Right ventricle myocardium inferior (tissue), 1 donor: ENCODE measurements around the gene FGD3. TPM values are rescaled to one million over a fixed set of nuclear protein-coding genes. Genes with fewer than 3 reads are reported as not detected.

Experiments
- ATAC-seq: fragments of 200-7000 bp; cut with Tn5 transposase; one replicate; pipeline ENCODE4 v1.9.1; 2020; ENCODE audit warnings: mild to moderate bottlenecking, moderate library complexity
- DNase-seq: peaks from one replicate; pipeline ENCODE4 v3.0.0; 2021; ENCODE audit errors: missing footprints
- intact Hi-C: fragments of 100-400 bp; cut with DNase I; formaldehyde crosslinking; loops from one replicate; pipeline ENCODE4 v1.11.0; 2022
- total RNA-seq: library from RNA; stranded (reverse); fragmentation: NEBNext Ultra II Directional; extraction: Animal tissue kit (Norgen Biotek cat#: 25700); gene quantifications from one replicate; pipeline ENCODE4 v1.2.1, GENCODE V29; 2021
- donor health status: DM: no; HTN: yes; CAD: no; lungs with severe emphysema.

Gene FGD3
- total RNA-seq, 1 donor from 2014 or later, result 3.0 TPM

DNA sequence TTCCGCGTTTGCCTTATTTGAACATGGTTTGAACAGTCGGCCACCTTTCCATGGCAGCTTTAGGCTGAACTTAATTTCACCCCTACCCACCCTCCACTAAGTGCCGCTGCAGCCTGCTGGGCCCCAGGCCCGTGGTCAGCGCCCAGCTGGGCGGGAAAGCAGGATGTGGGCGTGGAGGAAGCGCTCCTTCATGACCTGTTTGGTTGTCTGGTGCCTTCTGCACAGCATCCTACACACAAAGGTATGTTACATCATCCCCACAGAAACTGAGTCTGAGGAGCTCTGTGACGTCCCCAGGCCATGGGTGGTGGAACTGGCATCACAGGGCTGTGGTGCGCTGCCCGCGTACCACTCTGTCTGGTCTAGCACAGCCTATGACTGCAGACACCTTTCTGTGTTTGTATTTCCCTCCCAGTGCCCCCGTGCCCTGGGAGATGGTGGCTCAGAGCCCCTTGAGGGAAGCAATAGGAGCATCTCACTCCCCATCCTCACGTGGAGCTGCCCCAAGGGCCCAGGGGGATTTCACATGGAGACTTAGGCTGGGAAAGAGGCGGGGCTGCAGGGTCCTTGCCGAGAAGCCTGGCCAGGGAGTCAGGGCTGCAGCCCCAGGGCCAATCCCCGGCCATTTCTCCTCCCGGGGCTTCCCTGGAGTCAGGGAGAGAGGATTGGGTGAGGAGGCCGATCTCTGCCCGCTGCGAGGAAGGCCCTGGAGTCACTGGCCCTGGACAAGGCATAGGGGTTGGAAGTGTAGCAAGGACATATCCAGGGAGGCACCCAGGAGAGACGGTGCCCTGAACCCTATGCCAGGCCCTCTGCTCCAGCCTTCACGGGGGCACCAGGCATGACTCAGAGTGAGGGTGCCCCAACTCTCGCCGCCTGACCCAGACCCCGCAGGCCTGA is 73.7 kb downstream of the FGD3 start:
- intact Hi-C loops, result no loop called here
- DNase-seq, result no peak
- ATAC-seq, result no peak

DNA sequence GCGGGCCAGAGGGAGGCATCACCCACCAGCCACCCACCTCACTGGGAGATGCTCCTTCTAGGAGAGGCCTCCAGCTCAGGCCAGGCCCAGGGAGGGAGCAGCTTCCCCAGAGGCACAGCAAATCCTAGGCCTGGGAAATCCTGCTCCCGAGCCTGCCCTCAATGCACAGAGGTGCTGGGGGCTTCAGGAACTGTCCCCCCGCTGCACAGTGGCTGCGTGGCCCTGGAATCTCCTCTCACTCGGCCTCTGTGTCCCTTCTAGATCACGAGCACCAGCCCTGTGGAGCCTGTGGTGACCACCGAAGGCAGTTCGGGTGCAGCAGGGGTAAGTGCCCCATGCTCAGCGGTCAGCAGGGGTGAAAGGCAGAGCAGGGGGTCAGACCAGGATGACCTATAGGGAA is 74.7 kb downstream of the FGD3 start:
- intact Hi-C loops, result no loop called here
- DNase-seq (no peak), ATAC-seq (no peak)

DNA sequence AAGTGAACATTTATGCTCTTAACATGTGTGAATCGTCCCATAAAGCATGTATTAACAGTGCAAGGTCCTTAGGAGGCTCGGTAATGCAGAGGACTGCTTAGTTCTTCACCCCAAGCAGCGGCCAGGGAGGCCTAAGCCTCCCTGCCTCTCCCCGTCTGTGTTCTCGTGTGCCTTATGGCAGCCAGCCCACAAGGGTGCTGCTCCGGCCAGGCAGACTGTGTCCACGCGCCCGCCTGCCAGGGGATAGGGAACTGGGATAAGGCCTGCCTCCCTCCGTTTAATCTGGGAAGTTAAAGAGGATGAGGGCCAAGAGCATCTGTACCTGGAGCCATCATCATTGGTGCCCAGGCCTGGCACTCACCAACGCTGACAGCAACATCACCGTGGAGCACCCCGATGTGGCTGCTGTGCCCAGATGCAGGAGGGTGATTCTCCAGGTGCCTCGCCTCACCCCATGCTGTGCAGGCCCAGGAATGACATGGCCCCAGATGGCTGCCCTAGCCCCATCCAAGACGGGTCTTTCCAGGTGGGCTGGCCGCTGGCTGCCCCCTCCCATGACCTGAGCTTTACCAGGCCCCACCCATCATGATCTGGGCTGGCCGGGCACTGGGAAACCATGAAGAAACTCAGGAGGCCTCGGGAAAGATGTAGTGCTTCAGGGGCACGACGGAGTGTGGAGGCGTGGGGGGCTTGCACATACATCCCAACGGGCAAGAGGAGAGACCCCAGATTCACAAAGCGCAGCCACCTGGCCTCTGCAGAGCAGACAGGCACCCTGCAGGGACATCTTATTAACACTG is 75.6 kb downstream of the FGD3 start:
- intact Hi-C loops, result no loop called here
- ATAC-seq, result no peak
- no peak for DNase-seq

DNA sequence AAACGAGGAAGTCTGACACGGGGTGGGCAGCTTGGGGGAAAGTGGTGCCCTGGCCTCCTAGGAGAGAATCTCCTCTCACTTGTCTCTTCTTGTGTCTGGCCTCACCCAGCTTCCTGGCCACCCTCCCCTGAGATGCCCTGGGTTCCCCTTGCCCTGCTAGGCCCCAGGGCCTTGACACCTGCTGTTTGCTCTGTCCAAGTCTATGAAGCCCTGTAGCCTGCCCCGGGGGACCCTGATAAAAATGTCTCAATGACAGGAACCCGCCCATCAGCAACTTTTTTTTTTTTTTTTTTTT is 76.1 kb downstream of the FGD3 start:
- DNase-seq, result no peak
- intact Hi-C loops, result no loop called here
- ATAC-seq, result no peak

DNA sequence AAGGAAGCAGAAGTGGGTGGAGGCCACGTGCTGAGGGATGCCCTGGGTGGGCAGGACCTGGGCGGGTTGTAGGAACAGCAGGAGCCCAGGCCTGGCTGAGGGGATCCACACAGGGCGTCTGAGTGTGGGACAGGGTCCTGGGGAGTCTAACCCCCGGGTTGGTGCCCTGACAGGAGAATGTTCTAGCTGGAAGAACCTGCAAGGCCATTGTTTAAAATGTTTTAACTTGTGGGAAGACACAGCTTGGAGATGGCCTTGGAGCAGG is 77.3 kb downstream of the FGD3 start:
- no peak for DNase-seq
- intact Hi-C loops, result no loop called here
- ATAC-seq, result no peak

DNA sequence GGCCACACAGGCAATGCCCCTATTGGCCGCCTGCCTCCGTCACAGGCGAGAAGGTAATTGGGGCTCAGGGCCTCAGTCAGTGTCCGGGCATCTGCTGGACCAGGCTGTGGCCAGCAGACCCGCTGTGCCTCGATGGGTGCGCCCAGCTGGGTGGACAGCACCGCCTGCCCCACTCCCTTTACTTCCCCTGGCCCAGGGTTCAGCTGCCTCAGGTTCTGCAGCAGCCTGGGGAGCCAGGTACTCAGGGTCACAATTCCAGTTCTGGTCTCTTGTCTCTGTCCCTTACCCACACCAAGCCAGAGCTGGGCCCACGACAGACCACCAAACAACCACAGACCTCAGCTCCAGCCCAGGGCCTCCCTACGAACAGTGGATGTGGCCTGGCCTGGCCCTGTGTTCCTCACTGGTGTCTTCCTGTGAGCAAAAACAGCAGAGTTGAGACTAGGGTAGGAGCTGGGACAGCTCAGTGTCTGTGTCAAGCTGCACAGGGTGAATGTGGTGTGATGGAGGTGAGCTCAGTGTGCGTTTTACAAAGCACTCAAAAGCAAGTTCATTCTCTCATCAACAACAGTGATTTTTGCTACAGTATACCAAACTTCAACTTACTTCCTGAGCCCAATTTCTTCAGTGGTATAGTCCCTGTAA is 77.8 kb downstream of the FGD3 start:
- intact Hi-C loops, result no loop called here
- ATAC-seq (no peak), DNase-seq (no peak)

DNA sequence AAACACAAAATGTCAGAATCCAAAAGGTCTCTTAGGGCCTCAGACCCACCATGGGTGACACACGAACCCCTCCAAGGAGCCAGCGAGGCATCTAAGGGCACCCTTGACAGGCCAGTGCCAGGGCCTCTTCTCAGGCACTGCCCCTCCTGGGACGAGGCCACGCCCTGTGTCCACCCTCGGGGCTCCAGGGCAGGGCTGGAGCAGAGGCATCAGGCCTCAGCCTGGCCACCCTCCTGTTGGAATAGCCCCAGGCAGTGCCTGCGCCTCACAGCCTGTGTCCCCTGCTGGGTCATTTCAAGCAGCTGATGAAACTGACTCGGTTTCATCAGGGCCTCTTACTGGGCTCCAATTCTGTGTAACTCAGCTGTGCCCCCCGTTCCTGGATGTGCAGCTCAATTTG is 78.4 kb downstream of the FGD3 start:
- no peak for ATAC-seq
- DNase-seq, result no peak
- intact Hi-C loops, result no loop called here

DNA sequence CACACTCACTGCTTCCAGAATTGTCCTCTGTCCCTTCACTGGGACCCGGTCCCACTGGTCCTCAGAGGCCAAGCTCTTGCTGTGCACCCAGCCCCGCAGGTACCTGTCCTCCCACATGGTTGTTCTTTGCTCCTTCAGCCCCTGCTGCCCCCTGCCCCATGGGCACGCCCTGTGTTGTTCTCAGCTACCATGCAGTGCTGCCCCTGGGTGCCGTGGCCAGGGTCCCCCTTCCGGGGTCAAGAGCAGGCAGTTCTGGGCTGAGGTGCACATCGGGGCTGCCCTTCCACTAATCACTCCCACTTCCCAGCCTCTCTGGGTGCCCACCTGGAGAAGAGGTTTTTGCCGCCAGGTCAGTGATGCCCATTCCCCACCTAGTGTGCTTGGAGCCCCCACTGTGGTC is 79.3 kb downstream of the FGD3 start:
- no peak for ATAC-seq

DNA sequence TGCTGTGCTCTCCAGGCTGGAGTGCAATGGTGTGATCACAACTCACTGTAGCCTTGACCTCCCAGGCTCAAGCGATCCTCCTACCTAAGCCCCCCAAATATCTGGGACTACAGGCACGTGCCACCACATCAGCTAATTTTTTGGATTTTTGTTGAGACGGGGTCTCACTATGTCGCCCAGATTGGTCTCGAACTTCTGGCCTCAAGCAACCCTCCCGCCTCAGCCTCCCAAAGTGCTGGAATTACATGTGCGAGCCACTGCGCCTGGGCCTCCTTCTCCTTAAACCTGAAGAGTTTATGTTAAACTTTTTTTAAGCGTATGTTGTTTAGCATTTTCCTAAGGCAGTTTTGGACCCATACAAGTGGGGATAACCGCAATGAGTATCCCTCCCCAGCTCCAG is 80.4 kb downstream of the FGD3 start:
- DNase-seq (peak; percentile 63), ATAC-seq (no peak)
- intact Hi-C loops, result no loop called here

More for the DNA sequence above, 79.3 kb downstream of the FGD3 start:
- no peak for DNase-seq
- intact Hi-C loops, result no loop called here

DNA sequence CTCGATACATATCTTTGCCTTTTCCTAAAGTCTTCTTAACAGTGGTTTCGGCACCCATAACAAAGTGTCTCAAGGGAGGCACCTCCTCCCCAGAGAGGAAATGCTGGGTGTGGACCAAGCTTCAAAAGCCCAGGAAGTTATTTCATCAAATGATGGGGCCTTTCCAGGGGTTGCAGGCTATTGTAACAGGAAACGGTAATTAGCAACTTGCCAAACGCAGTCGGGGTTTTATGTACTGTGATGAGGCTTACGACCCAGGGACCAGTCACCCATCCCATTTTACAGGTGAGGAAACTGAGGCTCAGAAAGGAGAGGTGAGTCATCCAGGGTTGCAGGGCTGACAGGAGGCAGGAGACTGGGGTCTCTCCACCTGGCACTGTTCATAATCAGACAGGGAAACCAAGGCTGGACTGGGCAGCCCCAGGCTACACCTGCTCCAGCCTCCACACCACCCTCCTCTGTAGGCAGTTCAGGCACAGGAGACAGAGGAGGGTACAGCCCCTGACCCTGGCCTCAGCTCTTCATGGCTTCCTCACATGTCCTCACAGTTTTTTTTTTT is 81.2 kb downstream of the FGD3 start:
- intact Hi-C loops, result no loop called here
- ATAC-seq (no peak), DNase-seq (peak; percentile 4)

DNA sequence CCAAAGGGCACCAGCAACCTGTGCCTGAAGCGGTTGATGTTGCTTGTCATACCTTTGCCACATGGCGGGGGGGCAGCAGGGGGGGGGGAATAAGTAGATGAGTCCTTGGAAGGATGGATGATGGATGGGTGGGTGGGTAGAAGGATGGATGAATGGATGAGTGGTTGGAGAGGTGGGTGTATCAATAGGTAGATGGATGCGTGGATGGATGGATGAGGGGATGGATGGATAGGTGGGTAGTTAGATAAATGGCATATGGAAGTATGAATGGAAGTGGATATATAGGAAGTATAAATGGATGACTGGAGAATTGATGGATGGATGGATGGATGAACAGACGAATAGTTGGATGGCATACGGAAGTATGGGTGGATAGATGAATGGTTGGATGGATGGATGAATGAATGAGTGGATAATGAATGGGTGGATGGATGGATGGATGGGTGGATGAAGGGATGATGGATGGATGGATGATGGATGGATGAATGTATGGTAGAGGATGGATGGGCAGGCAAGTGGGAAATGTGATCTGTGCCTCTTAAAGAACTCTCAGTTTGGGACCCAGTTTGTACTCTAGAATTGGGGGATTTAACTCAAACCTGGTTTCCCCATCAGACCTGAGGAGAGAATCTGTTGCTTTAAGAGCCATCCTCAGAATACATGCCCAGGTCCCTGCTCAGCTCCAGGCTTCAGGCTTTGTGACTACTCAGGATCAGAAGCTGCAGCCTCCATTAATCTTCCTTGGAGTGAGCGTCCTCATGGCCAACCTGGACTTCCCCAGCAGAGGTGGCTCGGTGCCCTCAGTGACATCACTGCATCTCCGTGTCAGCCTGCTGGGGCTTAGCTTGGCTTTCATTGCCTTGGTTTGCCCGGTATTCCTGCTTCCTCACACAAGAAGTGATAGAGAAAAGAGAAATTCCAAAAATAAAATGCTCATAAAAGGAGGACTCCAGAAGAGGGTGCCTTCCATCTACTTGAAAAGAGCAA is 83.6 kb downstream of the FGD3 start:
- DNase-seq (no peak), ATAC-seq (no peak)
- intact Hi-C loops, result no loop called here

DNA sequence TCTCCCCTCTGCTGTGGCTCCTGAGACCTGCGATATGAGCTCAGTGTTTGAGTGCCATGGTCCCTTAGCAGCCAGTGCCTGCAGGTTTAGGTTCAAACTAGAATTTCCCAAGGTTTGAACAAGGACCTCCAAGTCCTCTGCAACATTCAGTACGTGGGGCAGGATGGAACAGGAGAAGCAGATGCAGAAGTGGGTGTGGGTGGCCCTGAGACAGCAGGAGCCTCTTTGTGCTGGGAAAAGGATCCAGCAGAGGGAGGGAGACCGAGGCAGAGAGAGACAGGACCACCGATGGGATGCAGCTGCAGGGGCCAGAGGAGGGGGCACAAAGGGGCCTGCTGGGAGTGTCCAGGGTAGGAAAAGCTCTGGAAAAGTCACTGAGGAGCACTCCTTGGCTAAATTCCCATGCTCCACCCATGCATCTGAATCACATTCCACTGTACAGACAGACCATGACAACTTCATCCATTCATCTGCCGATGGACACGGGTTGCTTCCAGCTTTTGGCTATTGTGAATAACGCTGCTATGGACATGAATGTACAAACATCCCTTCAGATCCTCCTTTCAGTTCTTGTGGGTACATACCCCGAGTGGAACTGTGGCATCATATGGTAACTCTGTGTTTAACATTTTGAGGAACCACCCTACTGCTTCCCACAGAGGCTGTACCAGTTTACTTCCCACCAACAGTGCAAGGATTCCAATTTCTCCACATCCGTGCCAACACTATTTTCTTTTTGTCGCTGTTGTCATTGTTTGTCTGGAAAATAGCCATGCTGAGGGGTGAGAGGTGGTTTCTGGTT is 84.5 kb downstream of the FGD3 start:
- DNase-seq, result no peak
- intact Hi-C loops, result no loop called here
- peak; percentile 49 for ATAC-seq

DNA sequence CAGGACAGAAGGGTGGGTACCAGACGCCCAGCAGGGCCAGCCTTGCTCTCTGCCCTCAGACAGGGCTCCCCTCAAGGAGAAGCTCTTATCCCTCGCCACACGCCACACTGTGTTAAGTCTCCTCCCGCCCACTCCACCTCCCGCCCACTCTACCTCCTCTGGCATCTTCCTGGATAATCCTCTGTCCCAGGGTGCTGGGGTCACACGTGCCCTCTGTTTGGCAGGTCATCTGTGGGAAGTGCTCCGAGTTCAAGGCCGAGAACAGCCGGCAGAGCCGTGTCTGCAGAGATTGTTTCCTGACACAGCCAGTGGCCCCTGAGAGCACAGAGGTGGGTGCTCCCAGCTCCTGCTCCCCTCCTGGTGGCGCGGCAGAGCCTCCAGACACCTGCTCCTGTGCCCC is 85.2 kb downstream of the FGD3 start:
- intact Hi-C loops, result no loop called here
- ATAC-seq (no peak), DNase-seq (no peak)

DNA sequence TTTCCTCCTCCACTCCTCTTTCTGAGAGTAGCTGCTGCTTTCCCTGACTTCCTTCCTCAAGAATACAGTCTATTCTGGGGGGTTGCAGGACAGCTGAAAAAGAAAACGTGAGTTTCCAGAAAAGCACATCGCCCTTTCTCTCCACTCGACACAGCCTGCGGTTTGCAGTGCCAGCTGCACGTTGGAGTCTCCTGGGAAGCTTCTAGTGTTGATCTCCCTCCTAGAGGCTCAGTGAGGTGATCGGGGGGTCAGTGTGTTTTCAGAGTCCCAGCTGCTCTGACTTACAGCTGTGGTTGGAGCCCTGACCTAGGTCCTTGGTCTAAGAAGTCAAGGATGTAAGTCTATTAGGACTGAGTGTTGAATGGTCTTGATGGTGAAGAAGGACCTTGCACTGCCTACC is 86.2 kb downstream of the FGD3 start:
- intact Hi-C loops, result no loop called here
- ATAC-seq (no peak), DNase-seq (peak; percentile 43)

DNA sequence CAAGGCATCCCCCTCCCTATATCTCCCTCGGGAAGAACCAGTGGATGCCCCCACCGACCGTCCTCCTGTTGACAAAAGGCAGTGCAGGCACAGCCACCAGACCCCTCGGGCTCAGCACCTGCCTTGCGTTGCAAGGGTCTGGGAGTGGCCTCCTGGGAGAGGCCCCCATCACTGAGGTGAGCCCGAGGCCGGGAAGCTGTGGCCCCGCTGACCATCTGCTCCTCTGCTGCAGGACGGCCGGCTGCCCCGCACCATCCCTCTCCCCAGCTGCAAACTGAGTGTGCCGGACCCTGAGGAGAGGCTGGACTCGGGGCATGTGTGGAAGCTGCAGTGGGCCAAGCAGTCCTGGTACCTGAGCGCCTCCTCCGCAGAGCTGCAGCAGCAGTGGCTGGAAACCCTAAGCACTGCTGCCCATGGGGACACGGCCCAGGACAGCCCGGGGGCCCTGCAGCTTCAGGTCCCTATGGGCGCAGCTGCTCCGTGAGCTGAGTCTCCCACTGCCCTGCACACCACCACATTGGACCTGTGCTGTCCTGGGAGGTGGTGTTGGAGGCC is 87.9 kb downstream of the FGD3 start:
- no peak for ATAC-seq
- DNase-seq, result peak; percentile 23
- intact Hi-C loops, result no loop called here

DNA sequence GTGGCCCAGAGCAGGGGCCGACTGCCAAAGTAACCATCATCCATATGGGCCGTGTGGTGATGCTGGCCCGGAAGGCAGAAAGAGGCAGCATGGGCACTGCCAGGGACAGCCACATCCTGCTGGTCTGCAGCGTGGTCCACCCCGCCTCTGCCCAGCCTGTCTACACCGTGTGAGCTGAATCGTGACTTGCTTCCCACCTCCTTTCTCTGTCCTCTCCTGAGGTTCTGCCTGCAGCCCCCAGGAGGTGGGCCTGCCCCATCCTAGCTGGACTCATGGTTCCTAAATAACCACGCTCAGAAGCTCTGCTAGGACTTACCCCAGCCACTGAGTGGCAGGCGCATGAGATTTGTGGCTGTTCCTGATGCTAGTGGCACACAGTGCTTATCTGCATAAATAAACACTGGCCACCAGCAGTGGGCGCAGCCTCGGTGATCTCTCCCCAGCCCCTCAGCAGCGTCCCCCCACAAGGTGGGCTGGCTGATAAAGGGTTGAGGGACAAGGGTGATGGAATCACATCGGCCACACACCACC is 88.6 kb downstream of the FGD3 start:
- no peak for ATAC-seq
- DNase-seq, result peak; percentile 51
- intact Hi-C loops, result no loop called here

DNA sequence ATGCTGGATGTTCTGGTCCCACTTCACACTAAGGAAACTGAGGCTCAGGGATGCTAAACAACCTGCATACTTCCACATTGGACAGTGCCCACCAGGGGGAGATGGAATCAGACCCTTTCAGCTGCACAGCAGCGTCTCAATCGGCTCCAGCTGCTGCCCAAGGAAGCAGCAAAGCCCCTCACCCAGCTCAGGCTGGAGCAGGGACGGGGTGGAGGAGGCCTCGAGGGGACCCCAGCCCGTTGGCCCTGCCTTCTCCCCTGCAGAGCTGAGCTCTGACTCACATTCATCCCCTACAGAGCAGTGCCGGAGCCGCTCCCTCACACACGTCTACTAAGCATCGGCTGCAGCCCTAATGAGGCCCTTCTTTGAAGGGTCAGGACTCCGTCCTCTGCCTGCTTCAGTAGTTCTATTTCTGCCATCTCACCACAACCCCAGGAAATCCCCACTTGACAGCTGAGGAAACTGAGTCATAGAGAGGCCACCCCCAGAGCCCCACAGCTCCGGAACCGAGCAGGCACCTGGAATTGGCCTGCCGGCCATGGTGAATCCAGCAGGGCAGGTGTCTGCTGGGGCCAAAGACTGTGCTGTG is 89.7 kb downstream of the FGD3 start:
- no peak for ATAC-seq
- peak; percentile 61 for DNase-seq
- intact Hi-C loops, result no loop called here
